Lung (tissue), 16 donors: Measurements from ENCODE around the gene AASDHPPT. TPM values are rescaled to one million over a fixed set of nuclear protein-coding genes. Genes with fewer than 3 reads are reported as not detected.

Source experiments
- ATAC-seq: fragments of 200-7000 bp; cut with Tn5 transposase; one replicate; pipeline ENCODE4 v1.9.1; 2020; ENCODE audit warnings: moderate number of reproducible peaks; ENCODE audit not compliant: insufficient read depth, low FRiP score
- DNase-seq, 3 donors: peaks; one replicate each; pipeline ENCODE4 v3.0.0-alpha.2; 2013 to 2017
- H3K27ac ChIP-seq, 2 donors: one replicate each; pipeline ENCODE4 v1.5.1; 2013; ENCODE audit warnings: mild to moderate bottlenecking in 2 of 2, moderate library complexity in 2 of 2, control low read depth in 1 of 2, inconsistent platforms in 1 of 2, low read depth in 1 of 2, low read length in 1 of 2
- H3K27me3 ChIP-seq, 3 donors: one replicate each; pipeline ENCODE4 v1.5.1; 2013; ENCODE audit warnings: low read length in 2 of 3; ENCODE audit not compliant: control insufficient read depth in 3 of 3, insufficient read depth in 3 of 3
- H3K36me3 ChIP-seq, 4 donors: one replicate each; pipeline ENCODE4 v1.5.1; 2013; ENCODE audit warnings: low read length in 4 of 4, mild to moderate bottlenecking in 1 of 4, moderate library complexity in 1 of 4; ENCODE audit not compliant: control insufficient read depth in 4 of 4, insufficient read depth in 4 of 4
- H3K4me1 ChIP-seq, 5 donors: one replicate each; pipeline ENCODE4 v1.5.1; 2013; ENCODE audit warnings: low read length in 5 of 5, mild to moderate bottlenecking in 2 of 5, moderate library complexity in 1 of 5; ENCODE audit not compliant: control insufficient read depth in 5 of 5, insufficient read depth in 5 of 5
- H3K4me3 ChIP-seq: one replicate; pipeline ENCODE4 v1.5.1; 2013; ENCODE audit warnings: mild to moderate bottlenecking, control low read depth, moderate library complexity
- H3K9ac ChIP-seq, 2 donors: one replicate each; pipeline ENCODE4 v1.5.1; 2013; ENCODE audit warnings: low read length in 2 of 2, control low read depth in 1 of 2; ENCODE audit not compliant: insufficient read depth in 1 of 2
- H3K9me3 ChIP-seq, 4 donors: one replicate each; pipeline ENCODE4 v1.5.1; 2013; ENCODE audit warnings: low read length in 3 of 4, mild to moderate bottlenecking in 1 of 4, moderate library complexity in 1 of 4; ENCODE audit not compliant: control insufficient read depth in 4 of 4, insufficient read depth in 3 of 4
- WGBS, 2 donors: extraction: QIAGEN DNeasy Blood & Tissue Kit; methylation state at CpG; one replicate each; pipeline ENCODE4 v1.1.7; 2013; 5-methylcytosine and 5-hydroxymethylcytosine counted together
- long read RNA-seq, 5 donors: transcript quantifications; one replicate each; lab custom pipeline, GENCODE V29; 2026
- polyA plus RNA-seq, 2 donors: library from polyadenylated mRNA; stranded (reverse); fragments of 200-250 nt; gene quantifications; one replicate each; pipeline ENCODE4 v1.2.1, GENCODE V29; 2013
- total RNA-seq, 2 donors: library from RNA; depleted of rRNA in 1 of 2; stranded (reverse); fragments of >200 nt in 1 of 2; gene quantifications; one replicate each; pipeline ENCODE4 v1.2.1, GENCODE V29; 2014 to 2021
- TF ChIP-seq, protein P1 (sequence below): IDR thresholded peaks from 2 replicates; pipeline ENCODE4 v1.5.1; 2012; ENCODE audit warnings: mild to moderate bottlenecking; ENCODE audit errors: control extremely low read depth, extremely low read depth
- donor health status: control.
- donor health status: control.
- donor health status: Bipolar disorder and iron deficiency.
- donor health status: healthy.
- donor health status: DM: yes; HTN: yes; CAD: no.

AASDHPPT gene, protein sequence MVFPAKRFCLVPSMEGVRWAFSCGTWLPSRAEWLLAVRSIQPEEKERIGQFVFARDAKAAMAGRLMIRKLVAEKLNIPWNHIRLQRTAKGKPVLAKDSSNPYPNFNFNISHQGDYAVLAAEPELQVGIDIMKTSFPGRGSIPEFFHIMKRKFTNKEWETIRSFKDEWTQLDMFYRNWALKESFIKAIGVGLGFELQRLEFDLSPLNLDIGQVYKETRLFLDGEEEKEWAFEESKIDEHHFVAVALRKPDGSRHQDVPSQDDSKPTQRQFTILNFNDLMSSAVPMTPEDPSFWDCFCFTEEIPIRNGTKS
- total RNA-seq (10 to 100 TPM; 23.1 to 57.2 TPM), polyA plus RNA-seq (10 to 100 TPM; 13.0 to 16.7 TPM)
- long read RNA-seq, donor 1, full-length matches to known transcripts: 49 of 49 reads
- long read RNA-seq, donor 1, partial matches to known transcripts: 0 of 49 reads
- long read RNA-seq, donor 1, other reads (novel, unspliced or antisense): 0 of 49 reads
- long read RNA-seq, donor 2, full-length matches to known transcripts: 7 of 7 reads
- long read RNA-seq, donor 2, partial matches to known transcripts: 0 of 7 reads
- long read RNA-seq, donor 2, other reads (novel, unspliced or antisense): 0 of 7 reads
- long read RNA-seq, donor 3, transcript AASDHPPT-201 (6 exons, 2,955 nt): major isoform, 16 of 16 reads
- long read RNA-seq, donor 3, partial matches to known transcripts: 0 of 16 reads
- long read RNA-seq, donor 3, other reads (novel, unspliced or antisense): 0 of 16 reads
- long read RNA-seq, donor 4, transcript AASDHPPT-201 (6 exons, 2,955 nt): major isoform, 15 of 15 reads
- long read RNA-seq, donor 4, partial matches to known transcripts: 0 of 15 reads
- long read RNA-seq, donor 4, other reads (novel, unspliced or antisense): 0 of 15 reads
- long read RNA-seq, donor 5, full-length matches to known transcripts: 43 of 81 reads
- long read RNA-seq, donor 5, partial matches to known transcripts: 38 of 81 reads
- long read RNA-seq, donor 5, other reads (novel, unspliced or antisense): 0 of 81 reads

DNA sequence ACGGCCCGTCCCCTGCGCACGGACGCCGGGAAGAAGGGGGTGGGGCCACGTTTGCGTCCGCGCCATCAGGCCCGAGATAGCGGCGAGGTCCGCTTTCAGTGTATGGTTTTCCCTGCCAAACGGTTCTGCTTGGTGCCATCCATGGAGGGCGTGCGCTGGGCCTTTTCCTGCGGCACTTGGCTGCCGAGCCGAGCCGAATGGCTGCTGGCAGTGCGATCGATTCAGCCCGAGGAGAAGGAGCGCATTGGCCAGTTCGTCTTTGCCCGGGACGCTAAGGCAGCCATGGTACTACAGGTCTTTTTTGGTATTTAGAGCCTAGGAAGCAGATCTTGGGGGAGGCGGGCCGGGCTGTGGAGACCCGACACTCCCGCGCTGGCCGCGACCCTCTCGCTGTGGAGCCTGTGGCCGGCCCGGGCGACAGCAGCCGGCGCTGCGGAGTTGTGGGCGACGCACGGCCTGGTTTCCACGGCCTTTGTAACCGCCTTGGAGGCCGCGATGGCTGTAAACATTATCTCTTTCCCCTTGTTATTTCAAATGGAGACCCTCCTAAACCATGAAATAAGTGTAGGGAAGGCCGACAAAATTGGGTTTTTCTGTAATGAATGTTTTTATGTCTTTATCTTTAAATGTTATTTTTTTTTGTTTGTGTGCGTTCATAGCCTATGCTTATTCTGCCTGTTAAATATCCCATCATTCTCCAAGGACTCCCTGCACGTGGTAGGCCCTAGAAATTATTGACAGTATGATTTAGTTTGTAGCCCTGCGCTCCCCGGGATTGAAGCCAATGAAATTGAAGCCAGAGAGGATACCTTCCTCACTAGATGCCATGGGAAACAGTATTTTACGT lies at the start of gene AASDHPPT:
Gene AASDHPPT (plus strand): TSS at position 54 of the 847 bp plus-strand sequence. CDS start 49 bp downstream, at position 103.
- no peaks in the 10 kb centered on the region for H3K9me3 ChIP-seq
- peaks cover 0 to 32% (median 18%) of the 10 kb centered on the region in 5 donors for H3K4me1 ChIP-seq
- H3K9ac ChIP-seq: peak within 1 kb of the TSS; percentile 97 to 98
- H3K4me3 ChIP-seq: peak within 1 kb of the TSS; percentile 99
- no peaks in the 10 kb centered on the region for H3K27me3 ChIP-seq
- DNase-seq (peak; percentile 40 to 81 (median 72)), ATAC-seq (peak; percentile 23)
- peak within 1 kb of the TSS; percentile 99 for H3K27ac ChIP-seq
- TF ChIP-seq, protein P1, sequence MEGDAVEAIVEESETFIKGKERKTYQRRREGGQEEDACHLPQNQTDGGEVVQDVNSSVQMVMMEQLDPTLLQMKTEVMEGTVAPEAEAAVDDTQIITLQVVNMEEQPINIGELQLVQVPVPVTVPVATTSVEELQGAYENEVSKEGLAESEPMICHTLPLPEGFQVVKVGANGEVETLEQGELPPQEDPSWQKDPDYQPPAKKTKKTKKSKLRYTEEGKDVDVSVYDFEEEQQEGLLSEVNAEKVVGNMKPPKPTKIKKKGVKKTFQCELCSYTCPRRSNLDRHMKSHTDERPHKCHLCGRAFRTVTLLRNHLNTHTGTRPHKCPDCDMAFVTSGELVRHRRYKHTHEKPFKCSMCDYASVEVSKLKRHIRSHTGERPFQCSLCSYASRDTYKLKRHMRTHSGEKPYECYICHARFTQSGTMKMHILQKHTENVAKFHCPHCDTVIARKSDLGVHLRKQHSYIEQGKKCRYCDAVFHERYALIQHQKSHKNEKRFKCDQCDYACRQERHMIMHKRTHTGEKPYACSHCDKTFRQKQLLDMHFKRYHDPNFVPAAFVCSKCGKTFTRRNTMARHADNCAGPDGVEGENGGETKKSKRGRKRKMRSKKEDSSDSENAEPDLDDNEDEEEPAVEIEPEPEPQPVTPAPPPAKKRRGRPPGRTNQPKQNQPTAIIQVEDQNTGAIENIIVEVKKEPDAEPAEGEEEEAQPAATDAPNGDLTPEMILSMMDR: no peak
- peaks cover 3 to 21% (median 12%) of the 10 kb centered on the region in 4 donors for H3K36me3 ChIP-seq
- 0 to 1% methylated on average over 53 to 55 of the region's 55 CpGs for WGBS, 2 donors

DNA sequence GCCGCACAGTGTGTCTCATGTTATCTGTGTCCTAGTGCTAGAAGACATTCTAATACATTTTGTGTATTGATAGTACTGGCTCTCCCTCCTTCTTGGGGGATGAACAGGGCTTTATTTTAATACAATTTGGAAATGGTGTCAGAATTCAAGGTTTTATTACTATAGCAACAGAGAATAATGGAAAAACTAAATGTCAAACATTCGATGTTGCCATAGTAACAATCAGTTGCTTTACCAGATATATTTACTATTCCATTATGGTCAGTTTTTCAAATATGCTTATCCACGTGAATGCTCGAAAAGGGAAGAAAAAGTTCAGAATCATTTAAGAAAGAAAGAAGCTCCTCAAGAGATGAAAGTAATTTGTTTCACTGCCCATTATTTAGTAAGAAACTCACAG lies 46.9 kb upstream of the AASDHPPT start:
- Histone ChIP-seq H3K27ac (no peak overlapping the region), H3K4me1 (no peaks in the 10 kb centered on the region), H3K4me3 (no peak overlapping the region), H3K27me3 (no peaks in the 10 kb centered on the region), H3K36me3 (no peaks in the 10 kb centered on the region), H3K9me3 (no peaks in the 10 kb centered on the region), H3K9ac (no peak overlapping the region)
- ATAC-seq (no peak), DNase-seq (no peak)
- 59 to 74% methylated on average over 4 of the region's 4 CpGs for WGBS, 2 donors
- TF ChIP-seq, protein P1: no peak

DNA sequence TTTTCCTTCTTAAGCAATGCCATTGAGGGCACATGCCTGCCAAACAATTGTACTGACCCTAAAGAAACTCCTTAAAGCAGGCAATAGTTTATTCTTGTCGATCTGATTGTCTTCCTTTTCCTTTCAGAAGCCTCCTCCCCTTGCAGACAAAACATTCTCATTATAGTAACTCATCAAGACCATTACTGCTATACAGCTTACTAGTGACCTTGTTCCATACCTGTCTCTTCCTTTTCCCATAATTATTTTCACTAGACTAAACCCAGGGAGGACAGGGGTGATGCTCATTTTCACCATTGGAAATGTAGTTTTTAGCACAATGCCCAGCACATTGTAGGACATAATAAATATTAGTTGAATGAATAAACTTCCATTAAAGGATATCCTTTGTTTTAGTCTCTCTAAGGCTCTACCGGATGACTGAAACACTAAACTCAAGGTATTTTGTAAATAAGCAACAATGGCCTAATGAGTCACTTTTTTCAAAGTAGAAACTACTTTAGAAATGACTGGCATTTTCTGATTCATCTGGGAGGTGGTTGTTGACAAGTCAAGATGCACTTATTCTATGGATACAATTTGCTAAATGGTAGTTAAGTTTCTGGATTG lies 46.2 kb upstream of the AASDHPPT start:
- Histone ChIP-seq H3K27me3 (no peaks in the 10 kb centered on the region), H3K9ac (no peak overlapping the region), H3K4me3 (no peak overlapping the region), H3K4me1 (no peaks in the 10 kb centered on the region), H3K27ac (no peak overlapping the region), H3K9me3 (no peaks in the 10 kb centered on the region), H3K36me3 (no peaks in the 10 kb centered on the region)
- 42 to 49% methylated on average over 2 of the region's 2 CpGs for WGBS, 2 donors
- DNase-seq (no peak), ATAC-seq (no peak)
- TF ChIP-seq, protein P1: no peak
